Measurements from ENCODE around the gene AGXT2. TPM values are rescaled to one million over a fixed set of nuclear protein-coding genes. Genes with fewer than 3 reads are reported as not detected.

The AGXT2 gene
- total and polyA plus RNA-seq, 2 donors (not counting 1 experiment from before 2014, with no cell fraction given): not detected

DNA sequence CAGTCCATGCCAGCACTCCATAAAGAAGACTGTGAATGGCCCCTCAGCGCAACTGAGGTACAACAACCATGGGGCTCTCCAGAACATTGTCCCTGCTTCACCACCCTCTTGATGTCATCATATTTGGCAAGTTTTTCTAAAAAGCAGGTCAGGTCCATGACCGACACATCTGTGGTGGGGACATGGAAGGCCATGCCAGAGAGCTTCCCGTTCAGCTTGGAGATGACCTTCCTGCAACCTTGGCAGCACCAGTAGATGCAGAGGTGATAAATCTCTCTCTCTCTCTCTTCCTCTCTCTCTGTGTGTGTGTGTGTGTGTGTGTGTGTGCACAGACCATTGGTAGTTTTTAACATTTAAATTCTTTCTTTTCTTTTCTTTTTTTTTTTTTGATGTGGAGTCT, 35.4 kb upstream of the AGXT2 start:
- Histone ChIP-seq H4K20me1 (ENCODE audit: control insufficient read depth, extremely low read depth, insufficient read depth, low read length) (no peaks in the 10 kb centered on the region), H3K4me2 (ENCODE audit: extremely low read depth, insufficient read depth, low read length) (no peak overlapping the region), H3K27ac (ENCODE audit: insufficient read depth, low read length) (no peak overlapping the region), H3K36me3 (ENCODE audit: control insufficient read depth, insufficient read depth, low read length) (no peaks in the 10 kb centered on the region), H3K4me1 (ENCODE audit: control insufficient read depth, extremely low read depth, insufficient read depth, low read length) (no peaks in the 10 kb centered on the region), H2AFZ (ENCODE audit: low read length) (no peak overlapping the region), H3K4me3 (replicated peaks in 1 of 4; ENCODE audit: control extremely low read depth in 1 of 4, insufficient read depth in 1 of 4, low read depth in 3 of 4, low read length in 4 of 4) (no peak overlapping the region), H3K79me2 (ENCODE audit: control insufficient read depth, insufficient read depth, low read length) (no peaks in the 10 kb centered on the region), H3K9me3 (ENCODE audit: control insufficient read depth, insufficient read depth, low read depth, low read length) (no peaks in the 10 kb centered on the region), H3K9ac (ENCODE audit: insufficient read depth, low read length) (no peak overlapping the region), H3K27me3 (ENCODE audit: control insufficient read depth, insufficient read depth, low read length) (peaks cover 8% of the 10 kb centered on the region)
- TF ChIP-seq EZH2 (IDR thresholded peaks at IDR 0.05; ENCODE audit: low read length, missing control alignments): no peak
- TF ChIP-seq, protein P1, sequence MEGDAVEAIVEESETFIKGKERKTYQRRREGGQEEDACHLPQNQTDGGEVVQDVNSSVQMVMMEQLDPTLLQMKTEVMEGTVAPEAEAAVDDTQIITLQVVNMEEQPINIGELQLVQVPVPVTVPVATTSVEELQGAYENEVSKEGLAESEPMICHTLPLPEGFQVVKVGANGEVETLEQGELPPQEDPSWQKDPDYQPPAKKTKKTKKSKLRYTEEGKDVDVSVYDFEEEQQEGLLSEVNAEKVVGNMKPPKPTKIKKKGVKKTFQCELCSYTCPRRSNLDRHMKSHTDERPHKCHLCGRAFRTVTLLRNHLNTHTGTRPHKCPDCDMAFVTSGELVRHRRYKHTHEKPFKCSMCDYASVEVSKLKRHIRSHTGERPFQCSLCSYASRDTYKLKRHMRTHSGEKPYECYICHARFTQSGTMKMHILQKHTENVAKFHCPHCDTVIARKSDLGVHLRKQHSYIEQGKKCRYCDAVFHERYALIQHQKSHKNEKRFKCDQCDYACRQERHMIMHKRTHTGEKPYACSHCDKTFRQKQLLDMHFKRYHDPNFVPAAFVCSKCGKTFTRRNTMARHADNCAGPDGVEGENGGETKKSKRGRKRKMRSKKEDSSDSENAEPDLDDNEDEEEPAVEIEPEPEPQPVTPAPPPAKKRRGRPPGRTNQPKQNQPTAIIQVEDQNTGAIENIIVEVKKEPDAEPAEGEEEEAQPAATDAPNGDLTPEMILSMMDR (conservative IDR thresholded peaks at IDR 0.05 in 1 of 2, IDR thresholded peaks at IDR 0.05 in 1 of 2; ENCODE audit: low read depth in 1 of 2, low read length in 2 of 2): no peak
- no peak for DNase-seq (ENCODE audit: low read depth in 2 of 2)

DNA sequence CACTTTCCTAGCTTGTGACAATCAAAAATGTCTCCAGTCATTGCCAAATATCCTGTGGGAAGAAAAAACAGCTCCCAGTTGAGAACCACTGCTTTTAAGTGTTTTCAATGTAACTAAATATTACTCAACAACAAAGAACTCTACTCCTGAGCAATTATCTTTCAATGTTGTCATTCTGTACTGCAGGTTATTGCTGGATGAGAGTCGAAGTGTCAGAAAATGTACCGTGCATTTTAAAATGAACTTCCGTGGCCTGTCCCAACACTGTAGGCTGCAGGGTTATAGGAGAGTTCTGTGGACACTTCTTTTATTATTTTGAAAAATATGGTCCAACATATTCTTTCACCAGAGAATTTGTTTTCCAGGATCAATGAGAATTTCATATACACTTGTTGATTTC, 34.8 kb upstream of the AGXT2 start:
- Histone ChIP-seq H3K9me3 (ENCODE audit: control insufficient read depth, insufficient read depth, low read depth, low read length) (no peaks in the 10 kb centered on the region), H3K4me3 (replicated peaks in 1 of 4; ENCODE audit: control extremely low read depth in 1 of 4, insufficient read depth in 1 of 4, low read depth in 3 of 4, low read length in 4 of 4) (no peak overlapping the region), H4K20me1 (ENCODE audit: control insufficient read depth, extremely low read depth, insufficient read depth, low read length) (no peaks in the 10 kb centered on the region), H3K9ac (ENCODE audit: insufficient read depth, low read length) (no peak overlapping the region), H3K4me2 (ENCODE audit: extremely low read depth, insufficient read depth, low read length) (no peak overlapping the region), H3K36me3 (ENCODE audit: control insufficient read depth, insufficient read depth, low read length) (no peaks in the 10 kb centered on the region), H3K79me2 (ENCODE audit: control insufficient read depth, insufficient read depth, low read length) (no peaks in the 10 kb centered on the region), H2AFZ (ENCODE audit: low read length) (no peak overlapping the region), H3K27ac (ENCODE audit: insufficient read depth, low read length) (no peak overlapping the region), H3K27me3 (ENCODE audit: control insufficient read depth, insufficient read depth, low read length) (peaks cover 4% of the 10 kb centered on the region), H3K4me1 (ENCODE audit: control insufficient read depth, extremely low read depth, insufficient read depth, low read length) (no peaks in the 10 kb centered on the region)
- DNase-seq (ENCODE audit: low read depth in 2 of 2): no peak
- TF ChIP-seq, protein P1 (conservative IDR thresholded peaks at IDR 0.05 in 1 of 2, IDR thresholded peaks at IDR 0.05 in 1 of 2; ENCODE audit: low read depth in 1 of 2, low read length in 2 of 2): no peak
- no peak for TF ChIP-seq EZH2 (IDR thresholded peaks at IDR 0.05; ENCODE audit: low read length, missing control alignments)

DNA sequence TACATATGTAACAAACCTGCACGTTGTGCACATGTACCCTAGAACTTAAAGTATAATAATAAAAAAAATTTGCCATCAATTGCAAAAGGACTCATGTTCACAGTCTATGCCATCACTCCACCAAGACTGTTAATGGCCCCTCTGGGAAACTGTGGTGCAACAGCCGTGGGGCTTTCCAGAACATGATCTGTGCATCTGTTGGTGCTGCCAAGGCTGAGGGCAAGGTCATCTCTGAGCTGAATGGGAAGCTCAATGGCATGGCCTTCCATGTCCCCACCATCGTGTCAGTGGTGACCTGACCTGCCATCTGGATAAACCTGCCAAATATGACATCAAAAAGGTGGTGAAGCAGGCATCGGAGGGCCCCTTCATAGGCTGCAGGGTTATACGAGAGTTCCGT, 33.4 kb upstream of the AGXT2 start:
- Histone ChIP-seq H3K36me3 (ENCODE audit: control insufficient read depth, insufficient read depth, low read length) (no peaks in the 10 kb centered on the region), H3K27me3 (ENCODE audit: control insufficient read depth, insufficient read depth, low read length) (peaks cover 4% of the 10 kb centered on the region), H3K4me2 (ENCODE audit: extremely low read depth, insufficient read depth, low read length) (no peak overlapping the region), H3K4me1 (ENCODE audit: control insufficient read depth, extremely low read depth, insufficient read depth, low read length) (no peaks in the 10 kb centered on the region), H3K4me3 (replicated peaks in 1 of 4; ENCODE audit: control extremely low read depth in 1 of 4, insufficient read depth in 1 of 4, low read depth in 3 of 4, low read length in 4 of 4) (no peak overlapping the region), H3K9me3 (ENCODE audit: control insufficient read depth, insufficient read depth, low read depth, low read length) (no peaks in the 10 kb centered on the region), H3K27ac (ENCODE audit: insufficient read depth, low read length) (no peak overlapping the region), H3K79me2 (ENCODE audit: control insufficient read depth, insufficient read depth, low read length) (no peaks in the 10 kb centered on the region), H2AFZ (ENCODE audit: low read length) (no peak overlapping the region), H4K20me1 (ENCODE audit: control insufficient read depth, extremely low read depth, insufficient read depth, low read length) (no peaks in the 10 kb centered on the region), H3K9ac (ENCODE audit: insufficient read depth, low read length) (no peak overlapping the region)
- no peak for DNase-seq (ENCODE audit: low read depth in 2 of 2)
- TF ChIP-seq EZH2 (IDR thresholded peaks at IDR 0.05; ENCODE audit: low read length, missing control alignments): no peak
- TF ChIP-seq, protein P1 (conservative IDR thresholded peaks at IDR 0.05 in 1 of 2, IDR thresholded peaks at IDR 0.05 in 1 of 2; ENCODE audit: low read depth in 1 of 2, low read length in 2 of 2): no peak

All from fibroblast of lung (primary cell).